ENCODE data around the gene FRMD5. TPM values are rescaled to one million over a fixed set of nuclear protein-coding genes. Genes with fewer than 3 reads are reported as not detected.

FRMD5 gene
- polyA plus RNA-seq, 2 of the 4 experiments (the other 2 are of a cell fraction) = 2.5 to 3.6 TPM

DNA sequence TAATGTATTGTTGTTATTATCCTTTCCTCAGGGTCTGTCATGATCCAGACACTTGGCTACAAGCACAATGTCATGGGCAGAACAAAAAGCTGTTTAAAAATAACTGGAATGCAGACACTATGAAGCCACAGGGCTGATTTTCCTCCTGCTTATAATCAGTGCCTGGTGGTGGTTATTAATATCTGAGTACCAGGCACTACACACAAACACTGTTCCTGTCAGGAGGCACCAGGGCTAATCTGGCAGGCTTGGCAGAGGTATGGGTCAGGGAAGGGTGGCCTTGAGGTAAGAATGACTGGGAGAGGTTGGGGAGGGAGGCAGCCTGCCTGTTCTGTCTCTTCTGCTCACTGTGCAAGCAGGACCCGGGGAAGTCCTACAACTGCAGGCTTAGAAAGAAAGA is 301.1 kb downstream of the FRMD5 start:
- no peak overlapping the region for H3K4me3 ChIP-seq
- H3K4me1 ChIP-seq = no peaks in the 10 kb centered on the region
- ATAC-seq = no peak
- no peak for TF ChIP-seq JUNB (IDR thresholded peaks at IDR 0.05)
- no peak for TF ChIP-seq HEYL (CRISPR knock-in tag; IDR thresholded peaks at IDR 0.05)
- TF ChIP-seq MAZ (IDR thresholded peaks at IDR 0.05; ENCODE audit: borderline replicate concordance, low read depth, low read length) = no peak
- no peak for TF ChIP-seq FOXS1 (CRISPR knock-in tag; IDR thresholded peaks at IDR 0.05)
- TF ChIP-seq JUN (IDR thresholded peaks at IDR 0.05) = no peak
- no peak for TF ChIP-seq KDM5A (IDR thresholded peaks at IDR 0.05)
- TF ChIP-seq, protein P1, sequence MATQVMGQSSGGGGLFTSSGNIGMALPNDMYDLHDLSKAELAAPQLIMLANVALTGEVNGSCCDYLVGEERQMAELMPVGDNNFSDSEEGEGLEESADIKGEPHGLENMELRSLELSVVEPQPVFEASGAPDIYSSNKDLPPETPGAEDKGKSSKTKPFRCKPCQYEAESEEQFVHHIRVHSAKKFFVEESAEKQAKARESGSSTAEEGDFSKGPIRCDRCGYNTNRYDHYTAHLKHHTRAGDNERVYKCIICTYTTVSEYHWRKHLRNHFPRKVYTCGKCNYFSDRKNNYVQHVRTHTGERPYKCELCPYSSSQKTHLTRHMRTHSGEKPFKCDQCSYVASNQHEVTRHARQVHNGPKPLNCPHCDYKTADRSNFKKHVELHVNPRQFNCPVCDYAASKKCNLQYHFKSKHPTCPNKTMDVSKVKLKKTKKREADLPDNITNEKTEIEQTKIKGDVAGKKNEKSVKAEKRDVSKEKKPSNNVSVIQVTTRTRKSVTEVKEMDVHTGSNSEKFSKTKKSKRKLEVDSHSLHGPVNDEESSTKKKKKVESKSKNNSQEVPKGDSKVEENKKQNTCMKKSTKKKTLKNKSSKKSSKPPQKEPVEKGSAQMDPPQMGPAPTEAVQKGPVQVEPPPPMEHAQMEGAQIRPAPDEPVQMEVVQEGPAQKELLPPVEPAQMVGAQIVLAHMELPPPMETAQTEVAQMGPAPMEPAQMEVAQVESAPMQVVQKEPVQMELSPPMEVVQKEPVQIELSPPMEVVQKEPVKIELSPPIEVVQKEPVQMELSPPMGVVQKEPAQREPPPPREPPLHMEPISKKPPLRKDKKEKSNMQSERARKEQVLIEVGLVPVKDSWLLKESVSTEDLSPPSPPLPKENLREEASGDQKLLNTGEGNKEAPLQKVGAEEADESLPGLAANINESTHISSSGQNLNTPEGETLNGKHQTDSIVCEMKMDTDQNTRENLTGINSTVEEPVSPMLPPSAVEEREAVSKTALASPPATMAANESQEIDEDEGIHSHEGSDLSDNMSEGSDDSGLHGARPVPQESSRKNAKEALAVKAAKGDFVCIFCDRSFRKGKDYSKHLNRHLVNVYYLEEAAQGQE (IDR thresholded peaks at IDR 0.05) = no peak
- TF ChIP-seq RAD21 (conservative IDR thresholded peaks at IDR 0.05 in 1 of 2, IDR thresholded peaks at IDR 0.05 in 1 of 2) = no peak
- TF ChIP-seq RFX5 (IDR thresholded peaks at IDR 0.05) = no peak
- no peak for TF ChIP-seq HOXA7 (CRISPR knock-in tag; IDR thresholded peaks at IDR 0.05)
- TF ChIP-seq HOXB5 (CRISPR knock-in tag; IDR thresholded peaks at IDR 0.05) = no peak
- no peak for TF ChIP-seq CHD2 (IDR thresholded peaks at IDR 0.05; ENCODE audit: low read length, partially characterized antibody)
- TF ChIP-seq, protein P2, sequence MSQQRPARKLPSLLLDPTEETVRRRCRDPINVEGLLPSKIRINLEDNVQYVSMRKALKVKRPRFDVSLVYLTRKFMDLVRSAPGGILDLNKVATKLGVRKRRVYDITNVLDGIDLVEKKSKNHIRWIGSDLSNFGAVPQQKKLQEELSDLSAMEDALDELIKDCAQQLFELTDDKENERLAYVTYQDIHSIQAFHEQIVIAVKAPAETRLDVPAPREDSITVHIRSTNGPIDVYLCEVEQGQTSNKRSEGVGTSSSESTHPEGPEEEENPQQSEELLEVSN (IDR thresholded peaks at IDR 0.05; ENCODE audit: borderline replicate concordance, low read depth) = no peak
- H3K9me3 ChIP-seq = no peaks in the 10 kb centered on the region
- no peak overlapping the region for H3K4me2 ChIP-seq
- FAIRE-seq = no peak
- POLR2A ChIA-PET = no interaction called here
- 75% methylated on average over 1 of the region's 1 CpG for WGBS (ENCODE audit: missing lambda C conversion rate)
- CTCF ChIA-PET = interaction anchor here (1.4 to 1.6 kb wide), 2 partner anchors 9 to 11 kb away, joined by 4 read pairs; no protein-coding TSS in a partner anchor
- H3K27ac ChIP-seq = no peak overlapping the region
- DNase-seq (ENCODE audit: low read depth in 1 of 2, low spot score in 1 of 2) = no peak

DNA sequence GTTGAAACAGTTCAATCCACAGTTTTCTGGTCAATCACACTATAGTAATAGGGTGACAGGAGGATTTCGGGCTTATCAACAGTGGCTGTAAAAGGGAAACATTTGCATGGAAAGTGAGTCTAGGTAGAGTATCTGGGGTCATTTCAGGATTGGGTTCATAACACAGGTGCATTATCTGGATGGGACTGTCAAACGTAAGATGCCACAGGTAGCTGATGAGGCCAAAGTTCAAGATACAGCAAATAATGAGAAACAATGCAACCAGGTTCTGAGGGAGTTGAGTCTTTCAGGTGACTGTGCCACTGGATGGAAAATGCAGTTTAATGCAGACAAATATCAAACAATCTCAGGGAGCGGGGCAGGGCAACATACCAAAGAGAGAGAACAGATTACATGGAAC is 306.0 kb downstream of the FRMD5 start:
- TF ChIP-seq, protein P3, sequence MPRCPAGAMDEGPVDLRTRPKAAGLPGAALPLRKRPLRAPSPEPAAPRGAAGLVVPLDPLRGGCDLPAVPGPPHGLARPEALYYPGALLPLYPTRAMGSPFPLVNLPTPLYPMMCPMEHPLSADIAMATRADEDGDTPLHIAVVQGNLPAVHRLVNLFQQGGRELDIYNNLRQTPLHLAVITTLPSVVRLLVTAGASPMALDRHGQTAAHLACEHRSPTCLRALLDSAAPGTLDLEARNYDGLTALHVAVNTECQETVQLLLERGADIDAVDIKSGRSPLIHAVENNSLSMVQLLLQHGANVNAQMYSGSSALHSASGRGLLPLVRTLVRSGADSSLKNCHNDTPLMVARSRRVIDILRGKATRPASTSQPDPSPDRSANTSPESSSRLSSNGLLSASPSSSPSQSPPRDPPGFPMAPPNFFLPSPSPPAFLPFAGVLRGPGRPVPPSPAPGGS (IDR thresholded peaks at IDR 0.05) = no peak
- TF ChIP-seq, protein P4, sequence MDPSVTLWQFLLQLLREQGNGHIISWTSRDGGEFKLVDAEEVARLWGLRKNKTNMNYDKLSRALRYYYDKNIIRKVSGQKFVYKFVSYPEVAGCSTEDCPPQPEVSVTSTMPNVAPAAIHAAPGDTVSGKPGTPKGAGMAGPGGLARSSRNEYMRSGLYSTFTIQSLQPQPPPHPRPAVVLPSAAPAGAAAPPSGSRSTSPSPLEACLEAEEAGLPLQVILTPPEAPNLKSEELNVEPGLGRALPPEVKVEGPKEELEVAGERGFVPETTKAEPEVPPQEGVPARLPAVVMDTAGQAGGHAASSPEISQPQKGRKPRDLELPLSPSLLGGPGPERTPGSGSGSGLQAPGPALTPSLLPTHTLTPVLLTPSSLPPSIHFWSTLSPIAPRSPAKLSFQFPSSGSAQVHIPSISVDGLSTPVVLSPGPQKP (IDR thresholded peaks at IDR 0.05; ENCODE audit: low read depth, low read length) = no peak
- TF ChIP-seq CHD4 (IDR thresholded peaks at IDR 0.05; ENCODE audit: borderline replicate concordance) (no peak), TP53 (CRISPR knock-in tag; IDR thresholded peaks at IDR 0.05) (no peak), MAZ (IDR thresholded peaks at IDR 0.05; ENCODE audit: borderline replicate concordance, low read depth, low read length) (no peak), RNF2 (IDR thresholded peaks at IDR 0.05; ENCODE audit: borderline replicate concordance, low read depth) (no peak), EP300 (IDR thresholded peaks at IDR 0.05) (no peak), SMC3 (IDR thresholded peaks at IDR 0.05) (no peak), ZFP36 (IDR thresholded peaks at IDR 0.05; ENCODE audit: borderline replicate concordance, partially characterized antibody) (no peak), ZNF302 (CRISPR knock-in tag; IDR thresholded peaks at IDR 0.05) (no peak), NFE2L2 (conservative IDR thresholded peaks at IDR 0.05; ENCODE audit: low read length) (no peak), ZSCAN20 (CRISPR knock-in tag; IDR thresholded peaks at IDR 0.05) (no peak), EHMT2 (IDR thresholded peaks at IDR 0.05; ENCODE audit: low read depth) (no peak), FOXS1 (CRISPR knock-in tag; IDR thresholded peaks at IDR 0.05) (no peak), NPAS2 (CRISPR knock-in tag; IDR thresholded peaks at IDR 0.05; ENCODE audit: borderline replicate concordance) (no peak), HEYL (CRISPR knock-in tag; IDR thresholded peaks at IDR 0.05) (no peak), CBX8 (IDR thresholded peaks at IDR 0.05) (no peak), HOXB5 (CRISPR knock-in tag; IDR thresholded peaks at IDR 0.05) (no peak), RFX5 (IDR thresholded peaks at IDR 0.05) (no peak)
- TF ChIP-seq, protein P5, sequence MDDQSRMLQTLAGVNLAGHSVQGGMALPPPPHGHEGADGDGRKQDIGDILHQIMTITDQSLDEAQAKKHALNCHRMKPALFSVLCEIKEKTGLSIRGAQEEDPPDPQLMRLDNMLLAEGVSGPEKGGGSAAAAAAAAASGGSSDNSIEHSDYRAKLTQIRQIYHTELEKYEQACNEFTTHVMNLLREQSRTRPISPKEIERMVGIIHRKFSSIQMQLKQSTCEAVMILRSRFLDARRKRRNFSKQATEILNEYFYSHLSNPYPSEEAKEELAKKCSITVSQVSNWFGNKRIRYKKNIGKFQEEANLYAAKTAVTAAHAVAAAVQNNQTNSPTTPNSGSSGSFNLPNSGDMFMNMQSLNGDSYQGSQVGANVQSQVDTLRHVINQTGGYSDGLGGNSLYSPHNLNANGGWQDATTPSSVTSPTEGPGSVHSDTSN (IDR thresholded peaks at IDR 0.05) = no peak
- H3K4me3 ChIP-seq = no peak overlapping the region
- POLR2A ChIA-PET = no interaction called here
- no peaks in the 10 kb centered on the region for H3K4me1 ChIP-seq
- no peak for FAIRE-seq
- no peak overlapping the region for H3K27ac ChIP-seq
- DNase-seq (ENCODE audit: low read depth in 1 of 2, low spot score in 1 of 2) = no peak
- H3K9me3 ChIP-seq = no peaks in the 10 kb centered on the region
- 91% methylated on average over 3 of the region's 3 CpGs for WGBS (ENCODE audit: missing lambda C conversion rate)
- no peak for ATAC-seq
- no peak overlapping the region for H3K4me2 ChIP-seq
- CTCF ChIA-PET = interaction anchor here (1.5 to 1.6 kb wide), 2 partner anchors 13 to 16 kb away, joined by 4 to 5 read pairs; no protein-coding TSS in a partner anchor
